ENCODE measurements around the gene ISCA1.

The ISCA1 gene

DNA sequence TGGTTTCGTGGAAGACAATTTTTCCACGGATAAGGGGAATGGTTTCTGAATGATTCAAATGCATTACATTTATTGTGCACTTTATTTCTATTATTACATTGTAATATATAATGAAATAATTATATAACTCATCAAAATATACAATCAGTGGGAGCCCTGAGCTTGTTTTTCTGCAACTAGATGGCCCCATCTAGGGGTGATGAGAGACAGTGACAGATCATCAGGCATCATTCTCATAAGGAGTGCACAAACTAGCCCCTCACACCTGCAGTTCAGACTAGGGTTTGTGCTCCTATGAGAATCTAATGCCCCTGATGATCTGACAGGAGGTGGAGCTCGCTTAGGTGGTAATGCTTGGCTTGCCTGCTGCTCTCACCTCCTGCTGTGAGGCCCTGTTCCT is 6.4 kb downstream of the ISCA1 start:
- Mint-ChIP-seq H3K9me3 (no peaks in the 10 kb centered on the region), H3K27ac (peak overlapping the region; percentile 20), H3K27me3 (no peaks in the 10 kb centered on the region), H3K36me3 (peaks cover 23% of the 10 kb centered on the region), H3K4me1 (peaks cover 16% of the 10 kb centered on the region), H3K4me3 (no peak overlapping the region)
- no peak for ATAC-seq (ENCODE audit: low read depth)
- DNase-seq (ENCODE audit: low spot score in 2 of 2) = no peak

- Mint-ChIP-seq H3K4me3 (no peak overlapping the region), H3K36me3 (peaks cover 23% of the 10 kb centered on the region), H3K27ac (no peak overlapping the region), H3K4me1 (peaks cover 14% of the 10 kb centered on the region), H3K27me3 (no peaks in the 10 kb centered on the region), H3K9me3 (no peaks in the 10 kb centered on the region)
- ATAC-seq (ENCODE audit: low read depth) (no peak), DNase-seq (ENCODE audit: low spot score in 2 of 2) (no peak)
Measured at GRCh38 chr9:86274821-86275643, 7.3 kb downstream of the ISCA1 start.

DNA sequence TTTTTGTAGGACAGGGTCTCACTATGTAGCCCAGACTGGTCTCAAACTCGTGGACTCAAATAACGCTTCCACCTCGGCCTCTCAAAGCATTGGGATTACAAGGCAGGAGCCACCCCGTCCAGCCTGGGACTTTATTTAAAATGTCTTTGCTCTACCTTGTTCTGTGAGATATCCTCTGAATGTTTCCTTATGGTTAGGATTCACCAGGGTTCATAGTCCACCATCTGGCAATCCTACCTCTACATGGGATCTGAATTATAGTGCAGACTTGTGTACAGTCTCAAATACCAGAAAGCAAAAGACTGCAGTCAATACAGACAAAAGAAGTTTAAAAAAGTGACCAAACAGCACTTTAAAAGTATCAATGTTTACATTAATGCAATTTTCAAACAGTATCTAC is 10.1 kb downstream of the ISCA1 start:
- H3K9me3 Mint-ChIP-seq = no peaks in the 10 kb centered on the region
- ATAC-seq (ENCODE audit: low read depth) (no peak), DNase-seq (ENCODE audit: low spot score in 2 of 2) (no peak)
- H3K4me3 Mint-ChIP-seq = no peak overlapping the region
- peaks cover 25% of the 10 kb centered on the region for H3K36me3 Mint-ChIP-seq
- no peaks in the 10 kb centered on the region for H3K27me3 Mint-ChIP-seq
- peaks cover 3% of the 10 kb centered on the region for H3K4me1 Mint-ChIP-seq
- H3K27ac Mint-ChIP-seq = no peak overlapping the region

DNA sequence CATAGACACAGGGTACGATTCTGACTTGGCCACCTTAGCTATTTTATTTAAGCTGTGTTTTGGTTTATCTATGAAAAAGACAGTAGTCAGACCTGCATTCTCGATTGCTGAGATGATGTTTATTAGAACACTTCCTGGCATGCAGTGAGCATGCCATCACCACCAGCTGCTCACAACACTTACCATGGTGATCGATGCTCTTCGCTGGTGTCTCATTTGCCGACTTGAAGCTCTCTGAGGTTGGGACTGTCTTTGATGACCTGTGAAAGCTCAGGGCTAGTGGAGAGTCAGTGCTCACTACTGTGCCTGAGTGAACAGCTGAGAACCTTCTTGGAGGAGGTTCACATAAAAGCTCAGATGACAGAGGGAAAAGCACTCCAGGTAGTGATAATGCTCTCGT is 18.5 kb downstream of the ISCA1 start:
- ATAC-seq (ENCODE audit: low read depth) (no peak), DNase-seq (ENCODE audit: low spot score in 2 of 2) (no peak)
- Mint-ChIP-seq H3K36me3 (peaks cover 21% of the 10 kb centered on the region), H3K4me1 (no peaks in the 10 kb centered on the region), H3K27me3 (no peaks in the 10 kb centered on the region), H3K4me3 (no peak overlapping the region), H3K9me3 (no peaks in the 10 kb centered on the region), H3K27ac (no peak overlapping the region)

GRCh38 chr9:86262492-86262891 is 19.8 kb downstream of the ISCA1 start:
- ATAC-seq (ENCODE audit: low read depth) (no peak), DNase-seq (ENCODE audit: low spot score in 2 of 2) (no peak)
- H3K9me3 Mint-ChIP-seq = no peaks in the 10 kb centered on the region
- H3K27ac Mint-ChIP-seq = no peak overlapping the region
- no peak overlapping the region for H3K4me3 Mint-ChIP-seq
- peaks cover 20% of the 10 kb centered on the region for H3K36me3 Mint-ChIP-seq
- H3K27me3 Mint-ChIP-seq = no peaks in the 10 kb centered on the region
- H3K4me1 Mint-ChIP-seq = no peaks in the 10 kb centered on the region

GRCh38 chr9:86259557-86259956 is 22.8 kb downstream of the ISCA1 start, which contains the start of gene C9orf153:
Gene C9orf153 (minus strand): TSS chr9:86259657. CDS start chr9:86229603, 30,054 bp downstream.
- DNase-seq (ENCODE audit: low spot score in 2 of 2) (no peak), ATAC-seq (ENCODE audit: low read depth) (no peak)
- Mint-ChIP-seq H3K27me3 (no peaks in the 10 kb centered on the region), H3K36me3 (peaks cover 17% of the 10 kb centered on the region), H3K4me3 (no peak within 1 kb of the TSS), H3K27ac (no peak within 1 kb of the TSS), H3K9me3 (no peaks in the 10 kb centered on the region), H3K4me1 (no peaks in the 10 kb centered on the region)

DNA sequence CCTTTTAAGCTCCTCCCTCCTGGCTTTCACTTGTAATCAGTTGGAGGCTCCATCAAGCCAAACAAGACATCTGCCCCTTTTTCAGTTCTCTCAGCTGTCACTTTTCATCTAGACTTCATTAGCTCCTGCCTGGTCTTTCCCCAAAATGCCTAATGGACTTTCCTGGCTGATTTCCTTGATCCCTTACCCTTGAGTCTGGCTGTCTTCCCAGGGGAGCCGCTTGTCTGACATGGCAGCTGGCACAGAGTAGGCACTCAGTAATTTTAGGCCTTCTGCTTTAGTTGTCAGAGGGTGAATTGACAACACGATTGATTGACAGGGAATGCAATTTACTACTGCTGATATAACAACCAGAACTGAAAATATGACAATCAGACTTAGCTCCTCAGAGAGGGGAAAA is 24.9 kb downstream of the ISCA1 start:
- peaks cover 3% of the 10 kb centered on the region for H3K36me3 Mint-ChIP-seq
- peaks cover 4% of the 10 kb centered on the region for H3K9me3 Mint-ChIP-seq
- no peaks in the 10 kb centered on the region for H3K27me3 Mint-ChIP-seq
- DNase-seq (ENCODE audit: low spot score in 2 of 2) (no peak), ATAC-seq (ENCODE audit: low read depth) (no peak)
- H3K4me3 Mint-ChIP-seq = no peak overlapping the region
- no peak overlapping the region for H3K27ac Mint-ChIP-seq
- no peaks in the 10 kb centered on the region for H3K4me1 Mint-ChIP-seq

DNA sequence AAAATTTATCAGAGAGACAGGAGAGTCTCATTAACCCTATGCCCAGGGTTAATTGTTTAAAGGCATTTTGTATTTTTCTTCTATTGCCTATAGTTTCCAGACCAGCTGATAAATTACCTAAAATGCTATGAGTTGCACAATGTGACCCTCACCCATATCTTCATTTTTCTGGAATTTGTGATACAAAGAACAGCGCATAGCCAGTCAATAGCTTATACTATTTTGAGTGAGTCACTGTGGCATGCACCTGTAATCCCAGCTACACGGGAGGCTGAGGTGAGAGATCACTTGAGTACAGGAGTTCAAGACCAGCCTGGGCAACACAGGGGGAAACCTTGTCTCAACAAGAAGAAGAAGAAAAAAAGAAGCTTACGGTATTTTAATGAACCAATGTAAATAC is 25.7 kb downstream of the ISCA1 start:
- ATAC-seq (ENCODE audit: low read depth) (no peak), DNase-seq (ENCODE audit: low spot score in 2 of 2) (no peak)
- peaks cover 3% of the 10 kb centered on the region for H3K36me3 Mint-ChIP-seq
- peaks cover 5% of the 10 kb centered on the region for H3K9me3 Mint-ChIP-seq
- no peak overlapping the region for H3K27ac Mint-ChIP-seq
- H3K27me3 Mint-ChIP-seq = no peaks in the 10 kb centered on the region
- H3K4me1 Mint-ChIP-seq = no peaks in the 10 kb centered on the region
- no peak overlapping the region for H3K4me3 Mint-ChIP-seq

GRCh38 chr9:86253577-86253976 is 28.8 kb downstream of the ISCA1 start:
- Mint-ChIP-seq H3K27ac (no peak overlapping the region), H3K9me3 (peaks cover 6% of the 10 kb centered on the region), H3K4me1 (no peaks in the 10 kb centered on the region), H3K27me3 (peaks cover 4% of the 10 kb centered on the region), H3K36me3 (no peaks in the 10 kb centered on the region), H3K4me3 (no peak overlapping the region)
- DNase-seq (ENCODE audit: low spot score in 2 of 2) (no peak), ATAC-seq (ENCODE audit: low read depth) (no peak)

DNA sequence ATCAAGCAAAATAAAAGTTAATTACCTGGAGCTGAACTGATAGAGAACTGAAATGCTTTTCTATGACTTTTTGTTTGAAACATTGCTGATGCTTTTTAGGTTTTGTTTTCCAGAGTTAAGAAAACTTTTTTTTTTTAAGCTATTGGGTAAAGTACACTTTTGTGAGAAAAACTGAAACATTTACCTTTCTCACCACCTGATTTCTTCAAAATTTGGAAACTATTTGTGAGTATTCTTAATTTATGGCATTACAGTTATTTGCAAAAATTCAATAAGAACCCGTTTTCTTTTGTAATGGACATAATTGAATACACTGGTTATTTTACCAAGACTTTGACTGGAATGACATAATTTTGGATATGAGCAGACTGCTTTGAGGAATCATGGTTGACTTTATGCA is 29.5 kb downstream of the ISCA1 start:
- H3K27ac Mint-ChIP-seq = no peak overlapping the region
- DNase-seq (ENCODE audit: low spot score in 2 of 2) (no peak), ATAC-seq (ENCODE audit: low read depth) (no peak)
- H3K36me3 Mint-ChIP-seq = no peaks in the 10 kb centered on the region
- peaks cover 4% of the 10 kb centered on the region for H3K27me3 Mint-ChIP-seq
- no peaks in the 10 kb centered on the region for H3K4me1 Mint-ChIP-seq
- peaks cover 6% of the 10 kb centered on the region for H3K9me3 Mint-ChIP-seq
- H3K4me3 Mint-ChIP-seq = no peak overlapping the region

- H3K27ac Mint-ChIP-seq = no peak overlapping the region
- H3K36me3 Mint-ChIP-seq = no peaks in the 10 kb centered on the region
- H3K27me3 Mint-ChIP-seq = peaks cover 9% of the 10 kb centered on the region
- peaks cover 3% of the 10 kb centered on the region for H3K4me1 Mint-ChIP-seq
- ATAC-seq (ENCODE audit: low read depth) = no peak
- peaks cover 6% of the 10 kb centered on the region for H3K9me3 Mint-ChIP-seq
- no peak for DNase-seq (ENCODE audit: low spot score in 2 of 2)
- no peak overlapping the region for H3K4me3 Mint-ChIP-seq
Measured at GRCh38 chr9:86250123-86250522, 32.2 kb downstream of the ISCA1 start.

DNA sequence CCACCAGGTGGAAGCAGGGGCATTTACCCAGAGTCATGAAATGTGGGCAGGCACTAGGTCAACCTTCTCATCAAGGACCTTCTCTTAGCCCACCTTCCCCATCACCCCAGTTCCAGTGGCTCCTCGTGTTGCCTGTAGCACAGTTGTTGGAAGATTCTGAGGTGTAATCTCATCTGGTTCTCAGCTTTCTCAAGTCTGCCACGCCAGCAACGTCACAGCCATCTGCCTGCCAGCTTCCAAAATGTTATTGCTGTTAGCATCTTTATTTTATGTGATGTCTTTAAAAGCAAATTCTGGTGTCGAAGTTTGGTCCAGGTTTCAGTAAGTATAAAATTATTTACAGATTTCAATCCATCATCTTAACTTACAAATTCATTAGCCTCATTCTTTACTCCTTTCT is 33.6 kb downstream of the ISCA1 start:
- peaks cover 6% of the 10 kb centered on the region for H3K9me3 Mint-ChIP-seq
- no peak for ATAC-seq (ENCODE audit: low read depth)
- H3K27me3 Mint-ChIP-seq = peaks cover 9% of the 10 kb centered on the region
- peaks cover 3% of the 10 kb centered on the region for H3K4me1 Mint-ChIP-seq
- H3K4me3 Mint-ChIP-seq = no peak overlapping the region
- no peak for DNase-seq (ENCODE audit: low spot score in 2 of 2)
- no peaks in the 10 kb centered on the region for H3K36me3 Mint-ChIP-seq
- H3K27ac Mint-ChIP-seq = no peak overlapping the region

GRCh38 chr9:86246752-86247161 is 35.6 kb downstream of the ISCA1 start:
- ATAC-seq (ENCODE audit: low read depth) (no peak), DNase-seq (ENCODE audit: low spot score in 2 of 2) (no peak)
- no peak overlapping the region for H3K4me3 Mint-ChIP-seq
- H3K36me3 Mint-ChIP-seq = no peaks in the 10 kb centered on the region
- H3K27ac Mint-ChIP-seq = no peak overlapping the region
- peaks cover 3% of the 10 kb centered on the region for H3K4me1 Mint-ChIP-seq
- peaks cover 2% of the 10 kb centered on the region for H3K9me3 Mint-ChIP-seq
- peaks cover 9% of the 10 kb centered on the region for H3K27me3 Mint-ChIP-seq

DNA sequence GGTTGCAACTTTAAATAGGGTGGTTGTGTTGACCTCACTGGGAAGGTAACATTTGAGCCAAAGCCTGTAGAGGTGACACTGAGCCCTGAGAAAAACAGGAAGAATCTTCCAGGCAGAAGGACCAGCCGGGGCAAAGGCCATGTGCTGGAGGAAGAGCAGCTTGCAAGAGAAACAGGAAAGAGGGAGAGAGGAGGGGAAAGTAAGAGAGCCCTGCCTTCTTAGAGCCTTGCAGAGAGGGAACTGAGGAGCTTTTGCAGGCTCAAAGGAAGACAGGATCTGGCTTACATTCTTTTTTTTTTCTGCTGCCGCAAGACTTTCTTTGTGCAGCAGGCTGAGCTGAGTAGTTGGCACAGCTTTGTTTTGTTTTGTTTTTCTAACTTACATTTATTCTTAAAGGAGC is 40.3 kb downstream of the ISCA1 start:
- Mint-ChIP-seq H3K9me3 (no peaks in the 10 kb centered on the region), H3K27ac (no peak overlapping the region), H3K4me1 (peaks cover under 1% of the 10 kb centered on the region)

DNA sequence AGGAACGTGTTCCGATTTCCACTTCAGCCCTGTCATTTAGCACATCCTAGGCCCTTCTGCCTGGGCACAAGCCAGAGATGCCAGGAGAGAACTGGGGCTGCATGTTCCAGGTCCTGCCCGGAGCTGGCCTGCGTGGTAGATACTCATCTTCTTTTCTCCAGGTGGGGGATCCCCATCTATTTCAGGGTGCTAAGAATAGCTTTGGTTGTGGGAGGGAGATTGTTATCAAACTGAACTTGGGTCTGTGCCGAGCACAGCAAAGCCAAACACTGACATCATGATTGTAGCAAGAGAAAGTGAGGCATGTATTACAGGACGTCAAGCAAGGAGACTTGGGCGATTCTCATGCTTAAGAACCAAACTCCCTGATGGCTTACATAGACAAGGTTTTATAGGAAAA is 41.1 kb downstream of the ISCA1 start:
- ATAC-seq (ENCODE audit: low read depth) (no peak), DNase-seq (ENCODE audit: low spot score in 2 of 2) (no peak)
- H3K27ac Mint-ChIP-seq = no peak overlapping the region
- H3K27me3 Mint-ChIP-seq = no peaks in the 10 kb centered on the region
- no peaks in the 10 kb centered on the region for H3K36me3 Mint-ChIP-seq
- H3K9me3 Mint-ChIP-seq = no peaks in the 10 kb centered on the region
- H3K4me3 Mint-ChIP-seq = no peak overlapping the region
- no peaks in the 10 kb centered on the region for H3K4me1 Mint-ChIP-seq

More for the DNA sequence above, 40.3 kb downstream of the ISCA1 start:
- ATAC-seq (ENCODE audit: low read depth) (no peak), DNase-seq (ENCODE audit: low spot score in 2 of 2) (no peak)
- Mint-ChIP-seq H3K4me3 (no peak overlapping the region), H3K27me3 (no peaks in the 10 kb centered on the region), H3K36me3 (no peaks in the 10 kb centered on the region)

Measured in memory B cell (primary cell).